Measurements from ENCODE around the gene MYPN.

- TF ChIP-seq SIN3A (IDR thresholded peaks at IDR 0.05; ENCODE audit: borderline replicate concordance, insufficient read depth, low read length) (no peak), REST (IDR thresholded peaks at IDR 0.05; ENCODE audit: insufficient read depth in 1 of 2, low read depth in 2 of 2, low read length in 2 of 2) (no peak), TAF1 (IDR thresholded peaks at IDR 0.05; ENCODE audit: borderline replicate concordance, insufficient read depth, low read length) (no peak), POLR2AphosphoS5 (IDR thresholded peaks at IDR 0.05; ENCODE audit: low read depth, low read length) (no peak)
Observed at GRCh38 chr10:68239069-68239468, 129.8 kb downstream of the MYPN start.
